ENCODE measurements around the gene GIMD1.

The GIMD1 gene

GRCh38 chr4:106315968-106316772 is 52.4 kb downstream of the GIMD1 start, which contains the start of the genes AIMP1 and TBCK:
Gene AIMP1, plus strand, starts transcription at chr4:106316550. Its CDS starts 8,460 bp downstream, at chr4:106325010.
Gene TBCK, minus strand, starts transcription at chr4:106316209. Its CDS starts 7,249 bp downstream, at chr4:106308960.
- in situ Hi-C loops (cut with MboI; ENCODE audit: low sequenced_read_pairs), result no loop called here

DNA sequence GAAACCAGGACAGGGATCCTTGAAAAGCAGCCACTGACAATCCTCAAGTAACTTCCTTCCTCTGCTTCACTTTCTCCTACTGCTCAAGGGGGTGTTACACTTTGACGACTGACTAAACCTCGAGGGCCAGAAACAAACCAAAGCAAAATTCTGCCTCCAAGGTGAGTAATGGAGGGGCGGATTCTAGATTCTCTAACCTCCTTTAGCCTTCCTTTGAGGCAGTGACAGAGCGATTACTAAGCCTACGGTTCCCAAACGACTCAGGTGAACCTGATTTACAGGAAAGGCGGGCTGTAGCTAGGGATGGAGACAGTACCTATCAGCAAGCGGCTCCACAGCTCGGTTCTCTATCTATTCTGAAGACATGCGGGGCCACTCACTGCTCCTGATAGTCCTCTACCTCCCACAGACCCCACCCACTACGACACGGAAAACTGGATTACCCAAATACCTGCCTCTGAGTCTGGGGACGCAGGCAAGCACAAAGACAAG is 53.1 kb downstream of the GIMD1 start:
- in situ Hi-C loops (cut with MboI; ENCODE audit: low sequenced_read_pairs), result no loop called here

DNA sequence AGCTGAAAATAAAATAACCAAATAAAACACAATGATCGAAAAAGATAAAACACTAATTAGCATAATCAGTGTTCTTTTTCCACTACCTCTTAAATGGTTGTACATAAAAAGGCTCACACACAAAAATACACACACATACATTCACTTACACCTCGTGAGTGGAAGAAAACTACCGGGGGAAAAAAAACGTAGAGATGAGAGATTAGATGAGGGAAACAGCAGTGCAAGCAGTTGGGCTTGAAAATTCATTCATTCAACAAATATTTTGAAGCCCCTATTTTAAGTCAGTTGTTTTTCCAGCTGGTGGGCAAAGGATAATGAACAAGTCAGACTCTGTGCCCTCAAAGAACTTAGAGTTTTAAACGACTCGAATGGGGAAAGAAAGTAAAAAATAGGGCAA is 53.6 kb downstream of the GIMD1 start:
- in situ Hi-C loops (cut with MboI; ENCODE audit: low sequenced_read_pairs), result no loop called here

- in situ Hi-C loops (cut with MboI; ENCODE audit: low sequenced_read_pairs), result no loop called here
These were observed 55.5 kb downstream of the GIMD1 start for GRCh38 chr4:106312997-106313522.

DNA sequence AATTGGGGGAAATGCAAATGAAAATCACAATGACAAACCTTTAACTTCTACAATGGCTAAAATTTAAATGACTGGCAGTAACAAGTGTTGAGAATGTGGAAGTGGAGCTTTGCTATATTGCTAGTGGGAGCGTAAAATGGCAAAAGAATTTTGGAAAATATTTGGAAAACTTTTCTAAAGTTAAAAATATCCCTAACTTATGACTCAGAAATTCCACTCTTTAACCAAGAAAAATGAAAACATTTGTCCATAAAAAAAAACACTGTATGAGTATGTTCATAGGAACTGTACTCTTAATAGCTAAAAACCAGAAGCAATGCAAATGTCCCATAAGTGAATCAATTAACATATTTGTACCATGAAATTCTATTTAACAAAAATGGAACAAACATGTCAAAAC is 56.2 kb downstream of the GIMD1 start:
- in situ Hi-C loops (cut with MboI; ENCODE audit: low sequenced_read_pairs), result no loop called here

All from HL-60/S4 (cell line).